ENCODE data around the gene CREM. TPM values are rescaled to one million over a fixed set of nuclear protein-coding genes. Genes with fewer than 3 reads are reported as not detected.

CREM gene
- total RNA-seq, 1 experiment from 2014 or later: 20.0 TPM

DNA sequence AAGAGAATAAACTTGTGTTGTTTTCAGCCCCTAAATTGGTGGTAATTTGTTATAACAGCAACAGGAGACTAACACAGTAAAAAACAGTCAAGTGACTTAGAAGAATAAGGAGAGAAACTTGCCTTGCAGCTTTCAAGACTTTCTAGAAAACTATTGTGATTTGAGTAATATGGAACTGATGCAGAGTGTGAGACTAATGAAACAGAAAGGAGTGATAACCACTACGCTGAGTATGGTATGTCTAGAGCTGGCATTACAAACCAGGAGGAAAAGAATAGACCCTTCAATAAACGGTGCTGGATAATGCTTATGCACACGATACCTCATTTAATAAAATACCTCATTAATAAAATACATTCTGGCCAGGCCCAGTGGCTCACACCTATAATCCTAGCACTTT lies 99.9 kb downstream of the CREM start:
- H3K27ac ChIP-seq (ENCODE audit: insufficient read length, low read depth, low read length): no peak overlapping the region
- no peaks in the 10 kb centered on the region for H3K27me3 ChIP-seq (ENCODE audit: insufficient read depth, low read length)
- H3K56ac ChIP-seq (ENCODE audit: insufficient read length, low read depth, low read length): no peak overlapping the region
- Mint-ChIP-seq H3K27me3 (ENCODE audit: low read depth) (no peaks in the 10 kb centered on the region), H3K9me3 (no peaks in the 10 kb centered on the region), H3K27ac (no peak overlapping the region), H3K4me1 (peaks cover 6 to 7% of the 10 kb centered on the region in 2 experiments), H3K36me3 (ENCODE audit: insufficient read depth in 1 of 3, low read depth in 3 of 3) (no peaks in the 10 kb centered on the region), H3K4me3 (no peak overlapping the region)
- WGBS (ENCODE audit: extremely low coverage, insufficient read length, low lambda C conversion rate): no CpG with 5 or more reads among the region's 3 CpGs
- H4K8ac ChIP-seq (replicated peaks; ENCODE audit: insufficient read length, low read depth, low read length): no peak overlapping the region
- no peak overlapping the region for H4K5ac ChIP-seq (ENCODE audit: insufficient read length, low read depth, low read length)
- no peak for DNase-seq
- H3K18ac ChIP-seq (ENCODE audit: insufficient read length, low read depth, low read length): no peak overlapping the region
- H3K14ac ChIP-seq (ENCODE audit: insufficient read depth, low read length): no peak overlapping the region
- no peak overlapping the region for H2AK5ac ChIP-seq (ENCODE audit: insufficient read length, low read length)
- TF ChIP-seq CTCF (conservative IDR thresholded peaks at IDR 0.05): no peak
- no peak overlapping the region for H2BK120ac ChIP-seq (ENCODE audit: low read depth, low read length, poor library complexity, severe bottlenecking)
- no peaks in the 10 kb centered on the region for H3K9me3 ChIP-seq (ENCODE audit: control insufficient read depth, low read depth, low read length)
- no peaks in the 10 kb centered on the region for H3K23me2 ChIP-seq (ENCODE audit: insufficient read length, low read depth, low read length, poor library complexity, severe bottlenecking)
- no peak overlapping the region for H2BK15ac ChIP-seq (ENCODE audit: low read depth, low read length)
- H2BK5ac ChIP-seq (ENCODE audit: insufficient read length, low read length): no peak overlapping the region
- no peak overlapping the region for H3T11ph ChIP-seq (ENCODE audit: low read length)
- no peak overlapping the region for H3K4ac ChIP-seq (ENCODE audit: low read depth, low read length)
- H2BK12ac ChIP-seq (ENCODE audit: insufficient read length, low read depth, low read length): no peak overlapping the region
- H3K4me2 ChIP-seq (ENCODE audit: insufficient read depth, insufficient read length, low read length): no peak overlapping the region
- no peaks in the 10 kb centered on the region for H4K20me1 ChIP-seq (ENCODE audit: control insufficient read depth, insufficient read depth, insufficient read length)
- H4K91ac ChIP-seq (ENCODE audit: insufficient read length, low read depth, low read length): no peak overlapping the region
- no peak overlapping the region for H3K9ac ChIP-seq (ENCODE audit: extremely low read depth, insufficient read length, low read length)
- H3K79me2 ChIP-seq (ENCODE audit: insufficient read depth, low read length): no peaks in the 10 kb centered on the region
- no peak overlapping the region for H2BK20ac ChIP-seq (ENCODE audit: low read depth, low read length, poor library complexity, severe bottlenecking)
- H2AFZ ChIP-seq (ENCODE audit: low read length): no peak overlapping the region
- H3K23ac ChIP-seq (ENCODE audit: insufficient read length, low read depth, low read length): no peak overlapping the region
- H3K79me1 ChIP-seq (ENCODE audit: insufficient read depth, low read depth, low read length, poor library complexity, severe bottlenecking): no peaks in the 10 kb centered on the region
- H3K4me1 ChIP-seq (ENCODE audit: insufficient read depth, low read length): peaks cover 3% of the 10 kb centered on the region; the same call in 1 of the 2 replicates
